Body of pancreas (tissue), 4 donors: ENCODE results near the gene GOLGA6L10.

Experiments
- POLR2A ChIP-seq, 3 donors: fragments of 450-650 bp; IDR thresholded peaks; one replicate each; pipeline ENCODE4 v1.6.1; 2016; ENCODE audit warnings: antibody characterized with exemption in 3 of 3, mild to moderate bottlenecking in 2 of 3
- TF ChIP-seq, protein P1 (sequence below), 7 experiments: fragments of 450-650 bp in 4 of 7; fragments of 200-600 bp in 3 of 7; sonication (generic) in 3 of 7; IDR thresholded peaks; one replicate each; pipeline ENCODE4 v1.5.1; 2016 to 2019; ENCODE audit warnings: antibody characterized with exemption in 7 of 7

- TF ChIP-seq, protein P1, sequence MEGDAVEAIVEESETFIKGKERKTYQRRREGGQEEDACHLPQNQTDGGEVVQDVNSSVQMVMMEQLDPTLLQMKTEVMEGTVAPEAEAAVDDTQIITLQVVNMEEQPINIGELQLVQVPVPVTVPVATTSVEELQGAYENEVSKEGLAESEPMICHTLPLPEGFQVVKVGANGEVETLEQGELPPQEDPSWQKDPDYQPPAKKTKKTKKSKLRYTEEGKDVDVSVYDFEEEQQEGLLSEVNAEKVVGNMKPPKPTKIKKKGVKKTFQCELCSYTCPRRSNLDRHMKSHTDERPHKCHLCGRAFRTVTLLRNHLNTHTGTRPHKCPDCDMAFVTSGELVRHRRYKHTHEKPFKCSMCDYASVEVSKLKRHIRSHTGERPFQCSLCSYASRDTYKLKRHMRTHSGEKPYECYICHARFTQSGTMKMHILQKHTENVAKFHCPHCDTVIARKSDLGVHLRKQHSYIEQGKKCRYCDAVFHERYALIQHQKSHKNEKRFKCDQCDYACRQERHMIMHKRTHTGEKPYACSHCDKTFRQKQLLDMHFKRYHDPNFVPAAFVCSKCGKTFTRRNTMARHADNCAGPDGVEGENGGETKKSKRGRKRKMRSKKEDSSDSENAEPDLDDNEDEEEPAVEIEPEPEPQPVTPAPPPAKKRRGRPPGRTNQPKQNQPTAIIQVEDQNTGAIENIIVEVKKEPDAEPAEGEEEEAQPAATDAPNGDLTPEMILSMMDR (IDR thresholded peaks at IDR 0.05) = no peak
- no peak for TF ChIP-seq POLR2A (IDR thresholded peaks at IDR 0.05)
Observed at GRCh38 chr15:82298032-82298431, 51.2 kb downstream of the GOLGA6L10 start.
